ENCODE measurements around the gene RPLP2.

- TF ChIP-seq, protein P1, sequence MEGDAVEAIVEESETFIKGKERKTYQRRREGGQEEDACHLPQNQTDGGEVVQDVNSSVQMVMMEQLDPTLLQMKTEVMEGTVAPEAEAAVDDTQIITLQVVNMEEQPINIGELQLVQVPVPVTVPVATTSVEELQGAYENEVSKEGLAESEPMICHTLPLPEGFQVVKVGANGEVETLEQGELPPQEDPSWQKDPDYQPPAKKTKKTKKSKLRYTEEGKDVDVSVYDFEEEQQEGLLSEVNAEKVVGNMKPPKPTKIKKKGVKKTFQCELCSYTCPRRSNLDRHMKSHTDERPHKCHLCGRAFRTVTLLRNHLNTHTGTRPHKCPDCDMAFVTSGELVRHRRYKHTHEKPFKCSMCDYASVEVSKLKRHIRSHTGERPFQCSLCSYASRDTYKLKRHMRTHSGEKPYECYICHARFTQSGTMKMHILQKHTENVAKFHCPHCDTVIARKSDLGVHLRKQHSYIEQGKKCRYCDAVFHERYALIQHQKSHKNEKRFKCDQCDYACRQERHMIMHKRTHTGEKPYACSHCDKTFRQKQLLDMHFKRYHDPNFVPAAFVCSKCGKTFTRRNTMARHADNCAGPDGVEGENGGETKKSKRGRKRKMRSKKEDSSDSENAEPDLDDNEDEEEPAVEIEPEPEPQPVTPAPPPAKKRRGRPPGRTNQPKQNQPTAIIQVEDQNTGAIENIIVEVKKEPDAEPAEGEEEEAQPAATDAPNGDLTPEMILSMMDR (conservative IDR thresholded peaks at IDR 0.05) = peak; percentile 66
- TF ChIP-seq EZH2 (IDR thresholded peaks at IDR 0.05; ENCODE audit: low read depth) = no peak
Measured at GRCh38 chr11:765025-765801, 44.6 kb upstream of the RPLP2 start.
